DOHH2 (cell line): ENCODE measurements around the gene MAN1B1.

Source experiments
- H3F3A ChIP-seq: fragments of 200-600 bp; sonication (generic), shearing (Covaris generic); 2 replicates; pipeline ENCODE4 v1.6.0; 2016; ENCODE audit warnings: antibody characterized with exemption, mild to moderate bottlenecking; ENCODE audit not compliant: control insufficient read depth, insufficient read depth
- H3K27ac ChIP-seq: fragments of 200-600 bp; sonication (generic); 2 replicates; pipeline ENCODE4 v1.5.1; 2014; ENCODE audit warnings: low read depth, mild to moderate bottlenecking, low read length, moderate library complexity
- H3K27me3 ChIP-seq: fragments of 200-600 bp; sonication (generic); 2 replicates; pipeline ENCODE4 v1.6.1; 2014; ENCODE audit warnings: mild to moderate bottlenecking, low read length, mixed read lengths; ENCODE audit not compliant: control insufficient read depth
- H3K36me3 ChIP-seq: fragments of 200-600 bp; sonication (generic); 2 replicates; pipeline ENCODE4 v1.6.1; 2014; ENCODE audit warnings: mild to moderate bottlenecking, low read length, moderate library complexity, mixed read lengths; ENCODE audit not compliant: control insufficient read depth
- H3K4me1 ChIP-seq: fragments of 200-600 bp; sonication (generic); 2 replicates; pipeline ENCODE4 v1.6.1; 2014; ENCODE audit warnings: mild to moderate bottlenecking, low read length, mixed read lengths; ENCODE audit not compliant: control insufficient read depth
- H3K4me2 ChIP-seq: fragments of 200-600 bp; sonication (generic); 2 replicates; pipeline ENCODE4 v1.6.0; 2014; ENCODE audit warnings: mild to moderate bottlenecking, low read length, moderate library complexity
- H3K4me3 ChIP-seq: fragments of 200-600 bp; sonication (generic); 2 replicates; pipeline ENCODE4 v1.5.1; 2014; ENCODE audit warnings: mild to moderate bottlenecking, low read length, mixed read lengths
- H3K79me2 ChIP-seq: fragments of 200-600 bp; sonication (generic); 2 replicates; pipeline ENCODE4 v1.6.1; 2014; ENCODE audit warnings: mild to moderate bottlenecking, low read length, mixed read lengths; ENCODE audit not compliant: control insufficient read depth
- H3K9me2 ChIP-seq: fragments of 200-600 bp; sonication (generic); replicated peaks from 2 replicates; pipeline ENCODE4 v1.6.1; 2014; ENCODE audit warnings: mild to moderate bottlenecking, low read length, mixed read lengths; ENCODE audit not compliant: control insufficient read depth
- H3K9me3 ChIP-seq: fragments of 200-600 bp; sonication (generic); 2 replicates; pipeline ENCODE4 v1.6.1; 2014; ENCODE audit warnings: antibody characterized with exemption, low read length, mixed read lengths; ENCODE audit not compliant: control insufficient read depth, insufficient read depth
- H4K20me1 ChIP-seq: fragments of 200-600 bp; sonication (generic); 2 replicates; pipeline ENCODE4 v1.6.0; 2014; ENCODE audit warnings: low read depth, mild to moderate bottlenecking, antibody characterized with exemption, low read length, moderate library complexity; ENCODE audit not compliant: control insufficient read depth, insufficient read depth
- CTCF ChIP-seq: fragments of 200-600 bp; sonication (generic); IDR thresholded peaks from one replicate; pipeline ENCODE4 v1.5.1; 2014; ENCODE audit warnings: antibody characterized with exemption, mild to moderate bottlenecking, low read depth, low read length; ENCODE audit not compliant: poor library complexity, severe bottlenecking
- EZH2phosphoT487 ChIP-seq: fragments of 200-600 bp; sonication (generic); IDR thresholded peaks from 2 replicates; pipeline ENCODE4 v1.6.1; 2017; ENCODE audit warnings: borderline replicate concordance, mild to moderate bottlenecking, antibody characterized with exemption, low read length, moderate library complexity, mixed read lengths

The MAN1B1 gene

GRCh38 chr9:137141050-137141810, 54.4 kb downstream of the MAN1B1 start:
- Histone ChIP-seq H3F3A (no peaks in the 10 kb centered on the region), H3K9me2 (no peaks in the 10 kb centered on the region), H3K36me3 (no peaks in the 10 kb centered on the region), H3K4me1 (peaks cover 15% of the 10 kb centered on the region), H3K79me2 (no peaks in the 10 kb centered on the region), H3K27me3 (peaks cover 28% of the 10 kb centered on the region), H3K4me3 (no peak overlapping the region), H3K4me2 (no peak overlapping the region), H3K9me3 (no peaks in the 10 kb centered on the region), H3K27ac (no peak overlapping the region), H4K20me1 (no peaks in the 10 kb centered on the region)
- no peak for TF ChIP-seq CTCF
- no peak for TF ChIP-seq EZH2phosphoT487

- no peak for TF ChIP-seq CTCF
- no peak for TF ChIP-seq EZH2phosphoT487
- H3K27ac ChIP-seq: no peak overlapping the region
- peaks cover 23% of the 10 kb centered on the region; the same call in 1 of the 2 replicates for H3K27me3 ChIP-seq
- no peaks in the 10 kb centered on the region for H3K9me2 ChIP-seq
- no peak overlapping the region for H3K4me2 ChIP-seq
- H3F3A ChIP-seq: no peaks in the 10 kb centered on the region
- peaks cover 7% of the 10 kb centered on the region for H3K4me1 ChIP-seq
- no peaks in the 10 kb centered on the region for H3K79me2 ChIP-seq
- H3K36me3 ChIP-seq: no peaks in the 10 kb centered on the region
- H3K9me3 ChIP-seq: no peaks in the 10 kb centered on the region
- H3K4me3 ChIP-seq: no peak overlapping the region
- H4K20me1 ChIP-seq: no peaks in the 10 kb centered on the region
These were observed 55.5 kb downstream of the MAN1B1 start for GRCh38 chr9:137141976-137142936.

GRCh38 chr9:137143459-137143858, 56.7 kb downstream of the MAN1B1 start:
- Histone ChIP-seq H3K36me3 (no peaks in the 10 kb centered on the region), H3K4me1 (peaks cover 4% of the 10 kb centered on the region; the same call in 1 of the 2 replicates), H3K4me3 (no peak overlapping the region), H3F3A (no peaks in the 10 kb centered on the region), H3K27me3 (peaks cover 23% of the 10 kb centered on the region; the same call in 1 of the 2 replicates), H3K79me2 (no peaks in the 10 kb centered on the region), H3K9me2 (no peaks in the 10 kb centered on the region), H4K20me1 (no peaks in the 10 kb centered on the region), H3K9me3 (no peaks in the 10 kb centered on the region), H3K4me2 (no peak overlapping the region), H3K27ac (no peak overlapping the region)
- TF ChIP-seq CTCF (no peak), EZH2phosphoT487 (no peak)
